Endothelial cell of umbilical vein (primary cell): ENCODE data around the gene UBTD1. TPM values are rescaled to one million over a fixed set of nuclear protein-coding genes. Genes with fewer than 3 reads are reported as not detected.
"Not testable (repeated sequence)": the region's sequence is repeated elsewhere in the genome, so short reads cannot be mapped to it uniquely, and the experiment has no call there.

ENCODE experiments used
- BruUV-seq: library from RNA; stranded (reverse); fragments of 400-500 nt; replicated peaks from 2 replicates; lab custom pipeline; 2021; lab: Mats Ljungman, UMichigan
- CTCF ChIA-PET: fragments of 300-600, 350-600 bp; sonication (Branson Sonifier 250); formaldehyde crosslinking; loops from one replicate; lab custom pipeline; 2021; ENCODE audit warnings: antibody characterized with exemption, inconsistent platforms; lab: Charles Lee
- POLR2A ChIA-PET: fragments of 300-600, 350-600 bp; sonication (Branson Sonifier 250); formaldehyde crosslinking; loops from one replicate; lab custom pipeline; 2021; ENCODE audit warnings: antibody characterized with exemption, inconsistent platforms; lab: Charles Lee
- DNase-seq: peaks from one replicate; pipeline ENCODE4 v3.0.0-alpha.2; 2011; ENCODE audit warnings: low read depth, low spot score
- FAIRE-seq: peaks from 2 replicates; lab custom pipeline; 2011; peaks lifted over from hg19 to GRCh38; lab: Jason Lieb, UNC
- H2AFZ ChIP-seq: 2 replicates; pipeline ENCODE4 v1.6.0; 2012; ENCODE audit warnings: low read depth, low read length, control low read depth, inconsistent platforms
- H3K27ac ChIP-seq: 2 replicates; pipeline ENCODE4 v1.5.1; 2011; ENCODE audit warnings: low read depth, mild to moderate bottlenecking, control low read depth, low read length, moderate library complexity; ENCODE audit not compliant: insufficient read depth
- H3K27me3 ChIP-seq, 2 experiments: 2 replicates each; pipeline versions ENCODE4 v1.6.0 to v1.6.1; 2011; ENCODE audit warnings: low read length in 2 of 2, mixed read lengths in 1 of 2; ENCODE audit not compliant: control insufficient read depth in 2 of 2, insufficient read depth in 2 of 2
- H3K36me3 ChIP-seq, 2 experiments: 2 replicates in 1 of 2; 3 replicates in 1 of 2; pipeline ENCODE4 v1.5.1; 2011; ENCODE audit warnings: low read length in 2 of 2, mild to moderate bottlenecking in 1 of 2, moderate library complexity in 1 of 2; ENCODE audit not compliant: control insufficient read depth in 2 of 2, insufficient read depth in 2 of 2; ENCODE audit errors: extremely low read depth in 1 of 2
- H3K4me1 ChIP-seq: 3 replicates; pipeline ENCODE4 v1.5.1; 2011; ENCODE audit warnings: mild to moderate bottlenecking, low read length; ENCODE audit not compliant: control insufficient read depth, insufficient read depth; ENCODE audit errors: extremely low read depth
- H3K4me2 ChIP-seq: 2 replicates; pipeline ENCODE4 v1.6.1; 2011; ENCODE audit warnings: low read length, control low read depth, mixed read lengths; ENCODE audit not compliant: insufficient read depth
- H3K4me3 ChIP-seq, 3 experiments: fragments of 200-600 bp in 1 of 3; sonication (generic), shearing (Covaris generic) in 1 of 3; replicated peaks in 1 of 3; 2 replicates each; pipeline ENCODE4 v1.5.1; 2011 to 2016; ENCODE audit warnings: control low read depth in 3 of 3, low read length in 3 of 3, mild to moderate bottlenecking in 2 of 3, inconsistent platforms in 1 of 3, low read depth in 1 of 3, moderate library complexity in 1 of 3; ENCODE audit not compliant: insufficient read depth in 1 of 3
- H3K79me2 ChIP-seq: 2 replicates; pipeline ENCODE4 v1.6.0; 2012; ENCODE audit warnings: low read length, inconsistent platforms; ENCODE audit not compliant: control insufficient read depth, insufficient read depth
- H3K9ac ChIP-seq: replicated peaks from 2 replicates; pipeline ENCODE3; 2011; ENCODE audit warnings: low read length, control low read depth; ENCODE audit not compliant: insufficient read depth; ENCODE audit errors: extremely low read depth
- H3K9me1 ChIP-seq: replicated peaks from 3 replicates; pipeline ENCODE4 v1.6.0; 2011; ENCODE audit warnings: mild to moderate bottlenecking, low read length; ENCODE audit not compliant: control insufficient read depth, insufficient read depth; ENCODE audit errors: extremely low read depth
- H3K9me3 ChIP-seq: replicated peaks from 2 replicates; pipeline ENCODE4 v1.5.1; 2012; ENCODE audit warnings: low read length, inconsistent platforms; ENCODE audit not compliant: control insufficient read depth, insufficient read depth
- H4K20me1 ChIP-seq: replicated peaks from 2 replicates; pipeline ENCODE3; 2011; ENCODE audit warnings: mild to moderate bottlenecking, low read length; ENCODE audit not compliant: control insufficient read depth, insufficient read depth; ENCODE audit errors: extremely low read depth
- CTCF ChIP-seq, 2 donors: IDR thresholded peaks; 1 replicate in 1 of 2; 2 replicates in 1 of 2; pipeline ENCODE4 v1.5.1; 2011; ENCODE audit warnings: low read length in 2 of 2, mild to moderate bottlenecking in 2 of 2, moderate library complexity in 2 of 2, control low read depth in 1 of 2, inconsistent platforms in 1 of 2, low read depth in 1 of 2; ENCODE audit not compliant: insufficient read depth in 1 of 2; ENCODE audit errors: extremely low read depth in 1 of 2
- EZH2 ChIP-seq: IDR thresholded peaks from 2 replicates; pipeline ENCODE4 v1.6.1; 2012; ENCODE audit warnings: borderline replicate concordance, low read depth, mild to moderate bottlenecking, moderate library complexity, low read length, inconsistent platforms; ENCODE audit not compliant: severe bottlenecking
- FOS ChIP-seq: IDR thresholded peaks from 2 replicates; pipeline ENCODE4 v1.6.1; 2011; ENCODE audit warnings: mild to moderate bottlenecking, low read length, moderate library complexity, borderline replicate concordance; ENCODE audit not compliant: insufficient read depth
- GATA2 ChIP-seq: IDR thresholded peaks from 2 replicates; pipeline ENCODE4 v1.7.0; 2011; ENCODE audit warnings: low read depth, mild to moderate bottlenecking, moderate library complexity, mixed read lengths, low read length; ENCODE audit not compliant: insufficient read length, insufficient read depth
- JUN ChIP-seq: IDR thresholded peaks from 2 replicates; pipeline ENCODE4 v1.6.1; 2011; ENCODE audit warnings: borderline replicate concordance, low read depth; ENCODE audit not compliant: insufficient read length, insufficient read depth
- MAX ChIP-seq: IDR thresholded peaks from 2 replicates; pipeline ENCODE4 v1.6.1; 2011; ENCODE audit not compliant: insufficient read depth, insufficient read length
- MYC ChIP-seq: IDR thresholded peaks from one replicate; pipeline ENCODE4 v1.6.1; 2011; ENCODE audit warnings: mild to moderate bottlenecking, low read depth, low read length
- POLR2A ChIP-seq: IDR thresholded peaks from 2 replicates; pipeline ENCODE4 v1.6.1; 2012; ENCODE audit warnings: low read depth, mild to moderate bottlenecking, control low read depth, low read length
- POLR2AphosphoS5 ChIP-seq: IDR thresholded peaks from 2 replicates; pipeline ENCODE4 v1.6.1; 2012; ENCODE audit warnings: low read depth, mild to moderate bottlenecking, control low read depth, low read length, moderate library complexity; ENCODE audit not compliant: insufficient read depth
- dilution Hi-C: fragments of 300-500 bp; cut with MboI; formaldehyde crosslinking; loops from one replicate; pipeline ENCODE4 v1.15.0; 2019; ENCODE audit warnings: low sequenced_read_pairs; ENCODE audit not compliant: extremely low pct_ligation_motif_present
- intact Hi-C: fragments of 100-400 bp; cut with micrococcal nuclease; formaldehyde crosslinking; loops from one replicate; pipeline ENCODE4 v1.10.0; 2022
- polyA plus RNA-seq, 4 experiments: library from polyadenylated mRNA; depleted of rRNA in 3 of 4; stranded (reverse) in 3 of 4; unstranded in 1 of 4; fragments of >200 nt; gene quantifications; 2 replicates each; pipeline versions ENCODE4 v1.2.1 to v1.2.3, GENCODE V29; 2011 to 2012; ENCODE audit warnings: missing spikeins in 1 of 4
- total RNA-seq: library from RNA; stranded (reverse); gene quantifications from 2 replicates; pipeline ENCODE4 v1.2.3, GENCODE V29; 2021

The UBTD1 gene
- total and polyA plus RNA-seq, 2 donors (not counting 3 experiments of a cell fraction or from before 2014, with no cell fraction given): 42.6 to 63.7 TPM

- ChIA-PET POLR2A (no interaction called here), CTCF (interaction anchor here (0.6 to 1.6 kb wide), 6 partner anchors 20 to 137 kb away, joined by 3 to 5 read pairs (median 3); no protein-coding TSS in a partner anchor)
- Histone ChIP-seq H3K9ac (no peak overlapping the region), H3K27ac (no peak overlapping the region), H3K9me1 (no peaks in the 10 kb centered on the region), H4K20me1 (no peaks in the 10 kb centered on the region), H3K4me1 (no peaks in the 10 kb centered on the region), H3K27me3 (no peaks in the 10 kb centered on the region), H3K36me3 (peaks cover 25 to 35% of the 10 kb centered on the region in 2 experiments), H2AFZ (no peak overlapping the region), H3K4me2 (no peak overlapping the region), H3K9me3 (no peaks in the 10 kb centered on the region), H3K79me2 (peaks cover 1% of the 10 kb centered on the region), H3K4me3 (no peak overlapping the region)
- no TSS peak for BruUV-seq
- DNase-seq: no peak
- dilution Hi-C loops (no loop called here), intact Hi-C loops (no loop called here)
- TF ChIP-seq JUN (no peak), CTCF (IDR thresholded peaks at IDR 0.05; ENCODE audit: extremely low read depth in 1 of 2, insufficient read depth in 1 of 2, low read depth in 1 of 2, low read length in 2 of 2) (no peak), EZH2 (no peak), MAX (no peak), MYC (no peak), POLR2A (no peak), FOS (no peak), GATA2 (no peak), POLR2AphosphoS5 (no peak)
- FAIRE-seq: no peak
Measured at GRCh38 chr10:97475936-97476594, 22.7 kb upstream of the UBTD1 start.

- H3K36me3 ChIP-seq: peaks cover 19 to 32% of the 10 kb centered on the region in 2 experiments
- DNase-seq, H2AFZ ChIP-seq, H3K4me1 ChIP-seq, POLR2A ChIA-PET, H3K9me1 ChIP-seq, CTCF ChIA-PET, H3K27ac ChIP-seq, BruUV-seq, H3K9me3 ChIP-seq, H3K4me2 ChIP-seq, H4K20me1 ChIP-seq, intact Hi-C loops, H3K27me3 ChIP-seq, dilution Hi-C loops, H3K9ac ChIP-seq, FAIRE-seq, H3K4me3 ChIP-seq: not testable (repeated sequence)
- H3K79me2 ChIP-seq: peaks cover 11% of the 10 kb centered on the region
Measured at GRCh38 chr10:97479410-97479809, 19.3 kb upstream of the UBTD1 start.
